Fibroblast of mammary gland (primary cell): ENCODE results near the gene CACNB4.
A peak's percentile ranks its signal among the peaks of the same experiment; 100 is the strongest.
"Not testable (repeated sequence)": the region's sequence is repeated elsewhere in the genome, so short reads cannot be mapped to it uniquely, and the experiment has no call there.

Experiments
- DNase-seq: peaks from one replicate; pipeline ENCODE4 v3.0.0-alpha.2; 2010; ENCODE audit warnings: low read depth
- H3K4me3 ChIP-seq: 2 replicates; pipeline ENCODE4 v1.5.1; 2011; ENCODE audit warnings: low read depth, mild to moderate bottlenecking, low read length, moderate library complexity; ENCODE audit not compliant: control insufficient read depth
- CTCF ChIP-seq: conservative IDR thresholded peaks from 2 replicates; pipeline ENCODE4 v1.5.1; 2011; ENCODE audit warnings: low read depth, low read length, inconsistent platforms; ENCODE audit not compliant: control insufficient read depth, insufficient read depth

CACNB4 gene

GRCh38 chr2:152028182-152028862 lies 70.5 kb downstream of the CACNB4 start:
- no peak for TF ChIP-seq CTCF
- peak; percentile 73 for DNase-seq
- no peak overlapping the region for H3K4me3 ChIP-seq

GRCh38 chr2:152025678-152026287 lies 73.1 kb downstream of the CACNB4 start:
- H3K4me3 ChIP-seq = peak overlapping the region; percentile 29
- peak; percentile 80 for TF ChIP-seq CTCF
- DNase-seq = peak; percentile 68

GRCh38 chr2:152024477-152024876 lies 74.4 kb downstream of the CACNB4 start:
- no peak for TF ChIP-seq CTCF
- no peak for DNase-seq
- H3K4me3 ChIP-seq = no peak overlapping the region

GRCh38 chr2:152022090-152022489 lies 76.8 kb downstream of the CACNB4 start:
- no peak overlapping the region for H3K4me3 ChIP-seq
- no peak for TF ChIP-seq CTCF
- no peak for DNase-seq

- not testable (repeated sequence) for DNase-seq, H3K4me3 ChIP-seq
Observed at GRCh38 chr2:152021001-152021400, 77.8 kb downstream of the CACNB4 start.

- no peak for TF ChIP-seq CTCF
- no peak for DNase-seq
Observed at GRCh38 chr2:152019732-152020131, 79.1 kb downstream of the CACNB4 start.

GRCh38 chr2:152016181-152017120 lies 82.4 kb downstream of the CACNB4 start:
- no peak for TF ChIP-seq CTCF

More at GRCh38 chr2:152019732-152020131, 79.1 kb downstream of the CACNB4 start:
- no peak overlapping the region for H3K4me3 ChIP-seq

More at GRCh38 chr2:152016181-152017120, 82.4 kb downstream of the CACNB4 start:
- no peak overlapping the region for H3K4me3 ChIP-seq
- DNase-seq = no peak
